GM18505 (cell line): Measurements from ENCODE around the gene TOP2B.

Experiments
- ATAC-seq: cut with Tn5 transposase; IDR thresholded peaks from one replicate; pipeline ENCODE4 v1.9.1; 2021; ENCODE audit not compliant: unreplicated experiment
- POLR2A ChIP-seq: IDR thresholded peaks from 4 replicates; pipeline ENCODE4 v1.6.1; 2011; ENCODE audit warnings: borderline replicate concordance; ENCODE audit not compliant: insufficient read depth, insufficient read length; ENCODE audit errors: extremely low read depth

Gene TOP2B

GRCh38 chr3:25664812-25665314 lies at the start of gene TOP2B:
Gene TOP2B (minus strand): TSS chr3:25664907. CDS start chr3:25664297, 610 bp downstream.
- peak; percentile 61 for TF ChIP-seq POLR2A
- ATAC-seq, result peak; percentile 89

GRCh38 chr3:25713341-25713985 lies 48.8 kb upstream of the TOP2B start:
- TF ChIP-seq POLR2A, result no peak
- no peak for ATAC-seq

GRCh38 chr3:25711090-25711489 lies 46.4 kb upstream of the TOP2B start:
- ATAC-seq, result no peak
- no peak for TF ChIP-seq POLR2A

- no peak for TF ChIP-seq POLR2A
- ATAC-seq, result no peak
These were observed 43.3 kb upstream of the TOP2B start for GRCh38 chr3:25708036-25708435.

GRCh38 chr3:25707268-25707926 lies 42.7 kb upstream of the TOP2B start:
- no peak for TF ChIP-seq POLR2A
- no peak for ATAC-seq

- no peak for ATAC-seq
- no peak for TF ChIP-seq POLR2A
These were observed 41.5 kb upstream of the TOP2B start for GRCh38 chr3:25706213-25706612.

- TF ChIP-seq POLR2A, result no peak
These were observed 32.8 kb upstream of the TOP2B start for GRCh38 chr3:25697553-25697952.

GRCh38 chr3:25695731-25696420 lies 31.2 kb upstream of the TOP2B start:
- no peak for ATAC-seq
- no peak for TF ChIP-seq POLR2A

More at GRCh38 chr3:25697553-25697952, 32.8 kb upstream of the TOP2B start:
- no peak for ATAC-seq

GRCh38 chr3:25693238-25693637 lies 28.5 kb upstream of the TOP2B start:
- TF ChIP-seq POLR2A, result no peak
- no peak for ATAC-seq

- ATAC-seq, result no peak
- TF ChIP-seq POLR2A, result no peak
These were observed 27.6 kb upstream of the TOP2B start for GRCh38 chr3:25692341-25692740.

GRCh38 chr3:25690768-25691533 lies 26.2 kb upstream of the TOP2B start:
- no peak for TF ChIP-seq POLR2A
- no peak for ATAC-seq

GRCh38 chr3:25689226-25689625 lies 24.5 kb upstream of the TOP2B start:
- ATAC-seq, result no peak
- no peak for TF ChIP-seq POLR2A

GRCh38 chr3:25687742-25688141 lies 23.0 kb upstream of the TOP2B start:
- TF ChIP-seq POLR2A, result no peak
- ATAC-seq, result no peak

- no peak for TF ChIP-seq POLR2A
- ATAC-seq, result no peak
These were observed 22.1 kb upstream of the TOP2B start for GRCh38 chr3:25686766-25687165.

GRCh38 chr3:25683882-25684281 lies 19.2 kb upstream of the TOP2B start:
- no peak for TF ChIP-seq POLR2A
- ATAC-seq, result no peak
